IMR-90 (cell line): Measurements from ENCODE around the gene SBF2.

Source experiments
- CEBPB ChIP-seq: IDR thresholded peaks from 2 replicates; pipeline ENCODE4 v1.6.1; 2012; ENCODE audit warnings: low read depth, low read length, improper control_type of control experiment
- CHD1 ChIP-seq: IDR thresholded peaks from 2 replicates; pipeline ENCODE4 v1.6.1; 2012; ENCODE audit warnings: low read depth, low read length, improper control_type of control experiment
- CTCF ChIP-seq: conservative IDR thresholded peaks from 2 replicates; pipeline ENCODE4 v1.5.1; 2012; ENCODE audit warnings: mild to moderate bottlenecking, low read depth, low read length, improper control_type of control experiment
- POLR2A ChIP-seq: IDR thresholded peaks from 2 replicates; pipeline ENCODE4 v1.6.1; 2012; ENCODE audit warnings: mild to moderate bottlenecking, low read depth, low read length
- RFX5 ChIP-seq: IDR thresholded peaks from 2 replicates; pipeline ENCODE4 v1.8.0; 2012; ENCODE audit warnings: low read depth, mild to moderate bottlenecking, low read length, moderate library complexity

GRCh38 chr11:9972989-9973388 lies 321.0 kb downstream of the SBF2 start:
- TF ChIP-seq CTCF (peak; percentile 75), CEBPB (no peak), POLR2A (no peak), RFX5 (no peak), CHD1 (no peak)
